ENCODE results near the gene SPOCK1. TPM values are rescaled to one million over a fixed set of nuclear protein-coding genes. Genes with fewer than 3 reads are reported as not detected.

Gene SPOCK1
- total and polyA plus RNA-seq, 3 donors from 2014 or later, result 63.8 to 111 (median 101) TPM

DNA sequence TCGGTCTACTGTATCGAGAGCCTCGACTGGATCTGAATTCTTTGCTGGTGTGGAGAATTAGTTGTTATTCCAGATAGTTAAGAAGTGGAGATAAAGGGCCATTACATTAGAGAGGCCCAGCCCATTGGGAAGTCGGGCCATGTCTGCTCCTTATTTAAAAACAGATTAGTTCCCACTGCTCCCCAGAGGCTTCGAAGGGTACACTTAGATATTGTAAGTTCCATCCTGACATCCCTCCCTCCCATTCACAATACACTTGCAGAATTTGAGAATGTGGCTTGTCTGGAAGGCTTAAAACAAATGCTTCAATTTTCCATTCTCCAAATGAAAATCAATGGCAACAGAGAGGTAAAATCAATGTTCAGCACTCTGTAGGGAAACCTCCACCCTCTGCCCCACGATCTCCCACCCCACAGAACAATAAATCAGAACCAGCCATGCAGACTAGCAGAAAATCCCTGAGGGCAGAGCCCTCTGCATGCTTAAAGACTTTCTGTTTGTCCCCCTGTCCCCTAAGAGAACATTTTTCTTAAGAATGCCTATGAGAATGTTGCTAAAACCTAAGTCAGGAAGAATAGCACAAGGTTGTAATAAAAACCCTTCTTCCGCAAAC is 364.1 kb downstream of the SPOCK1 start:
- no peak for DNase-seq
- H3K4me3 ChIP-seq, result no peak overlapping the region
- 56 to 57% methylated on average over 7 of the region's 7 CpGs for WGBS, 2 donors
- H3K27ac ChIP-seq, result no peak overlapping the region
- no peaks in the 10 kb centered on the region for H3K9me3 ChIP-seq
- no peaks in the 10 kb centered on the region for H3K27me3 ChIP-seq
- intact Hi-C loops (cut with DNase I; ENCODE audit: low total_unique reads), result no loop called here
- H3K36me3 ChIP-seq (ENCODE audit: low read depth, missing control alignments), result no peaks in the 10 kb centered on the region
- peaks cover 4% of the 10 kb centered on the region for H3K4me1 ChIP-seq
- TF ChIP-seq, protein P1, sequence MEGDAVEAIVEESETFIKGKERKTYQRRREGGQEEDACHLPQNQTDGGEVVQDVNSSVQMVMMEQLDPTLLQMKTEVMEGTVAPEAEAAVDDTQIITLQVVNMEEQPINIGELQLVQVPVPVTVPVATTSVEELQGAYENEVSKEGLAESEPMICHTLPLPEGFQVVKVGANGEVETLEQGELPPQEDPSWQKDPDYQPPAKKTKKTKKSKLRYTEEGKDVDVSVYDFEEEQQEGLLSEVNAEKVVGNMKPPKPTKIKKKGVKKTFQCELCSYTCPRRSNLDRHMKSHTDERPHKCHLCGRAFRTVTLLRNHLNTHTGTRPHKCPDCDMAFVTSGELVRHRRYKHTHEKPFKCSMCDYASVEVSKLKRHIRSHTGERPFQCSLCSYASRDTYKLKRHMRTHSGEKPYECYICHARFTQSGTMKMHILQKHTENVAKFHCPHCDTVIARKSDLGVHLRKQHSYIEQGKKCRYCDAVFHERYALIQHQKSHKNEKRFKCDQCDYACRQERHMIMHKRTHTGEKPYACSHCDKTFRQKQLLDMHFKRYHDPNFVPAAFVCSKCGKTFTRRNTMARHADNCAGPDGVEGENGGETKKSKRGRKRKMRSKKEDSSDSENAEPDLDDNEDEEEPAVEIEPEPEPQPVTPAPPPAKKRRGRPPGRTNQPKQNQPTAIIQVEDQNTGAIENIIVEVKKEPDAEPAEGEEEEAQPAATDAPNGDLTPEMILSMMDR (IDR thresholded peaks at IDR 0.05), result no peak
- TF ChIP-seq POLR2A (IDR thresholded peaks at IDR 0.05), result no peak

DNA sequence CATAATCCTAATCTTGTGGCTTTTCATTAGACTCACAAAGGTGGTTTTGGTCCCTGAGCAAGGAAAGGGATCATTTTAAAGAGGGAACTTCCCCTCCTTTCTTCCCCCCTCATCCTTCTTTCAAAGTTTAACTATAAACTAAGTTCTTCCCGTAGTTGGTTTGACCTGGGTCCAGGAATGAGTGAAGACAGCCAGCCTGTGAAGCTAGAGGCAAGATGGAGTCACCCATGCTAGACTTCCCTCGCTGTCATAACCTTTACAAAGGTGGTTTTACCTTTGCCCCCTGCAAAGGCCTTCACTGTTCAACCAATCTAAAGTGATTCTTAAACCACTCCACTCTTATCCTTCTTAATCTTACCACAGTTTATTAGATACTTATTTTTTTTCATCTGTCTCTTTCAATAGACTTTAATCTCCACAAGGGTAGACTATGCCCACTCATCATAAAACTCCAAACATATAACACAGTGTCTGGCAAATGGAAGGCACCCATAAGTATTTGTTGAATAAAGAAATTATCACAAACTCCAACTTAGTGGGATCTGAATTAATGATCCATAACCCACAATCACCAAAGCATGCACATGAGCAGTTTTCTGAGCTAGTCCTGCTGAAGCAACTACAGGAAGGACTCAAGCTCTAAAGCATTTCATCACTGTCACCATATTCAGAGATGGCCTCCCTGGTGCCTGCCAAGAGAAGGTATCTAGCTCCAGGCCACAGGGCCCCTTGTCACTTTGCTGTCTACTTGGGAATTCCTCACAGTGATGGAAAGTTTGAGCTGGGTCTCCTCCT is 369.0 kb downstream of the SPOCK1 start:
- Histone ChIP-seq H3K4me1 (peaks cover 4% of the 10 kb centered on the region), H3K4me3 (no peak overlapping the region), H3K36me3 (ENCODE audit: low read depth, missing control alignments) (no peaks in the 10 kb centered on the region), H3K27ac (no peak overlapping the region), H3K27me3 (no peaks in the 10 kb centered on the region), H3K9me3 (no peaks in the 10 kb centered on the region)
- intact Hi-C loops (cut with DNase I; ENCODE audit: low total_unique reads), result no loop called here
- no peak for TF ChIP-seq POLR2A (IDR thresholded peaks at IDR 0.05)
- TF ChIP-seq, protein P1 (IDR thresholded peaks at IDR 0.05), result no peak
- DNase-seq, result no peak
- WGBS, 2 donors, result 91 to 96% methylated on average over 2 of the region's 2 CpGs

DNA sequence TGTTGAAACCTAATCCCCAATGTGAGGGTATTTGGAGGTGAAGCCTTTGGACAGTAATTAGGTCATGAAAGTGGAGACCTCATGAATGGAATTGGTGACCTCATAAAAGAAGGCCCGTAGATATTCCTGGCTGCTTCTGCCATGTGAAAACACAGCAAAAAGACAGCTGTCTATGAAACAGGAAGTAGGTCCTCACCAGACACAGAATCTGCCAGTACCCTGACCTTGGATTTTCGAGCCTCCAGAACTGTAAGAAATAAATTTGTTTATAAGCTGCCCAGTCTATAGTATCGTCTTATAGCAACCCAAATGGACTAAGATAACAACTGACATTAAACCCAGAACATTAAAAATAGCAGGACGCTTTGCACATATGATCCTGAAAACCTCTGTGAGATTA is 371.1 kb downstream of the SPOCK1 start:
- TF ChIP-seq, protein P1 (IDR thresholded peaks at IDR 0.05), result no peak
- TF ChIP-seq POLR2A (IDR thresholded peaks at IDR 0.05), result no peak
- Histone ChIP-seq H3K9me3 (no peaks in the 10 kb centered on the region), H3K4me3 (no peak overlapping the region), H3K27me3 (no peaks in the 10 kb centered on the region), H3K4me1 (no peaks in the 10 kb centered on the region), H3K36me3 (ENCODE audit: low read depth, missing control alignments) (no peaks in the 10 kb centered on the region), H3K27ac (no peak overlapping the region)
- DNase-seq, result no peak
- intact Hi-C loops (cut with DNase I; ENCODE audit: low total_unique reads), result no loop called here
- WGBS, 2 donors, result 64 to 69% methylated on average over 4 of the region's 4 CpGs

DNA sequence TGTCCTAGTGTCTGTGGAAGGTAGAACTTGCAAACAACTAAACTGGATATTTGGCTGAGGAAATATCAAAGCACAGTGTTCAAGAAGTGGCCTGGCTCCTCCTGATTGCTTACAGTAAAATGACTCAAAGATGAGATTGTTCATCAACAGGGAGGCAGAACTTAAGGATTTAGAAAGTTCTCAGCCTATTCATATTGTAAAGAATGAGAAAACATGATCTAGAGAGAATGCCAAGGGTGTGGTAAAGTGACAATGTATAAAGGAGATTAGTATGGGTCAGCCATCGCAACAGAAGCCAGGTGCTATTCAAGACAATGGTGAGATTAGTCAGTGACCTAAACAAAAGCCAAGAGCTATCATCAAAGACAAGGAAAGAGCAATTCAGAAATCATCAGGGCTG is 372.3 kb downstream of the SPOCK1 start:
- Histone ChIP-seq H3K36me3 (ENCODE audit: low read depth, missing control alignments) (no peaks in the 10 kb centered on the region), H3K4me1 (no peaks in the 10 kb centered on the region), H3K9me3 (no peaks in the 10 kb centered on the region), H3K27me3 (no peaks in the 10 kb centered on the region), H3K27ac (no peak overlapping the region), H3K4me3 (no peak overlapping the region)
- no peak for TF ChIP-seq POLR2A (IDR thresholded peaks at IDR 0.05)
- TF ChIP-seq, protein P1 (IDR thresholded peaks at IDR 0.05), result no peak
- intact Hi-C loops (cut with DNase I; ENCODE audit: low total_unique reads), result no loop called here
- WGBS, 2 donors, result 90 to 96% methylated on average over 1 of the region's 1 CpG
- DNase-seq, result no peak
